HepG2 (cell line): ENCODE measurements around the gene PTPRM. TPM values are rescaled to one million over a fixed set of nuclear protein-coding genes. Genes with fewer than 3 reads are reported as not detected.

Experiments
- ATAC-seq: fragments of 200-7000 bp; cut with Tn5 transposase; 3 replicates; pipeline ENCODE4 v1.9.1; 2020; ENCODE audit warnings: mild to moderate bottlenecking, moderate library complexity
- BruUV-seq: library from RNA; stranded (reverse); fragments of 400-500 nt; replicated peaks from 2 replicates; lab custom pipeline; 2021; lab: Mats Ljungman, UMichigan
- CTCF ChIA-PET: fragments of 300-600 bp; formaldehyde crosslinking; extraction: SDS; loops from one replicate; lab custom pipeline; 2021; ENCODE audit warnings: low total read pairs, inconsistent platforms, low intra/inter-chr PET ratio; lab: Yijun Ruan, JAX
- POLR2A ChIA-PET: fragments of 350-600 bp; sonication (Branson Sonifier 250); formaldehyde crosslinking; loops from one replicate; lab custom pipeline; 2020; ENCODE audit warnings: antibody characterized with exemption, inconsistent platforms; lab: Yijun Ruan, JAX
- DNase-seq: peaks from one replicate; pipeline ENCODE4 v3.0.0-alpha.2; 2015; ENCODE audit warnings: low spot score
- FAIRE-seq: peaks from 3 replicates; lab custom pipeline; 2011; peaks lifted over from hg19 to GRCh38; lab: Jason Lieb, UNC
- H2AFZ ChIP-seq: one replicate; pipeline ENCODE4 v1.6.1; 2011; ENCODE audit warnings: low read length, inconsistent platforms
- H3K27ac ChIP-seq: fragments of 300-600 bp; 3 replicates; pipeline ENCODE4 v1.8.0; 2011; ENCODE audit warnings: mixed run types, mild to moderate bottlenecking, mixed read lengths, low read length, inconsistent platforms; ENCODE audit not compliant: insufficient read depth; ENCODE audit errors: extremely low read length
- H3K27me3 ChIP-seq, 2 experiments: fragments of 200-600 bp in 1 of 2; 2 replicates in 1 of 2; 3 replicates in 1 of 2; pipeline versions ENCODE4 v1.6.0 to v1.8.0; 2011; ENCODE audit warnings: low read length in 2 of 2, mild to moderate bottlenecking in 2 of 2, moderate library complexity in 2 of 2, inconsistent platforms in 1 of 2; ENCODE audit not compliant: insufficient read depth in 2 of 2, control insufficient read depth in 1 of 2
- H3K36me3 ChIP-seq, 2 experiments: fragments of 200-600 bp in 1 of 2; replicated peaks in 1 of 2; 2 replicates in 1 of 2; 3 replicates in 1 of 2; pipeline versions ENCODE4 v1.5.1 to v1.8.0; 2011; ENCODE audit warnings: low read length in 2 of 2, inconsistent platforms in 1 of 2; ENCODE audit not compliant: insufficient read depth in 2 of 2, control insufficient read depth in 1 of 2
- H3K4me1 ChIP-seq: 2 replicates; pipeline ENCODE4 v1.5.1; 2012; ENCODE audit warnings: low read length, inconsistent platforms; ENCODE audit not compliant: insufficient read depth
- H3K4me2 ChIP-seq: 2 replicates; pipeline ENCODE4 v1.6.0; 2011; ENCODE audit warnings: low read depth, low read length, inconsistent platforms
- H3K4me3 ChIP-seq, 3 experiments: fragments of 200-600 bp in 1 of 3; sonication (generic), shearing (Covaris generic) in 1 of 3; replicated peaks in 1 of 3; 2 replicates each; pipeline ENCODE4 v1.5.1; 2011 to 2016; ENCODE audit warnings: low read length in 3 of 3, inconsistent platforms in 2 of 3, low read depth in 2 of 3, mild to moderate bottlenecking in 2 of 3, control low read depth in 1 of 3, mixed read lengths in 1 of 3; ENCODE audit not compliant: insufficient read depth in 1 of 3
- H3K79me2 ChIP-seq: one replicate; pipeline ENCODE4 v1.6.1; 2011; ENCODE audit warnings: low read length, inconsistent platforms; ENCODE audit not compliant: insufficient read depth
- H3K9ac ChIP-seq: 2 replicates; pipeline ENCODE4 v1.6.0; 2011; ENCODE audit warnings: mild to moderate bottlenecking, low read depth, low read length, inconsistent platforms; ENCODE audit not compliant: insufficient read depth
- H3K9me3 ChIP-seq: 2 replicates; pipeline ENCODE4 v1.5.1; 2012; ENCODE audit warnings: mild to moderate bottlenecking, low read length
- H4K20me1 ChIP-seq: 2 replicates; pipeline ENCODE4 v1.6.0; 2011; ENCODE audit warnings: inconsistent platforms, mild to moderate bottlenecking, low read length, moderate library complexity; ENCODE audit not compliant: insufficient read depth
- BRD4 ChIP-seq: sonication (generic); formaldehyde crosslinking; IDR thresholded peaks from 2 replicates; pipeline ENCODE4 v1.4.0; 2020; ENCODE audit warnings: missing genetic modification reagents
- CEBPB ChIP-seq: IDR thresholded peaks from 2 replicates; pipeline ENCODE4 v1.6.1; 2011; ENCODE audit warnings: low read depth, low read length, improper control_type of control experiment, borderline replicate concordance
- CTCF ChIP-seq: sonication (generic); formaldehyde crosslinking; IDR thresholded peaks from 2 replicates; pipeline ENCODE4 v1.5.0; 2020; ENCODE audit warnings: mild to moderate bottlenecking, missing genetic modification reagents, moderate library complexity
- LRRFIP1 ChIP-seq: sonication (generic); formaldehyde crosslinking; conservative IDR thresholded peaks from 2 replicates; pipeline ENCODE4 v1.4.0; 2020; ENCODE audit warnings: missing genetic modification reagents
- ZHX1 ChIP-seq: sonication (generic); formaldehyde crosslinking; IDR thresholded peaks from 2 replicates; pipeline ENCODE4 v1.8.1; 2022; ENCODE audit warnings: low read depth, mild to moderate bottlenecking, missing genetic modification reagents
- ZNF251 ChIP-seq: sonication (generic); formaldehyde crosslinking; IDR thresholded peaks from 2 replicates; pipeline ENCODE4 v1.9.0; 2021; ENCODE audit warnings: mild to moderate bottlenecking, missing genetic modification reagents
- ZNF7 ChIP-seq: IDR thresholded peaks from 2 replicates; pipeline ENCODE4 v1.6.1; 2016; ENCODE audit warnings: missing biosample characterization, missing genetic modification reagents
- WGBS: methylation state at CpG from one replicate; pipeline ENCODE4 v1.1.6; 2017; ENCODE audit warnings: low lambda C conversion rate; 5-methylcytosine and 5-hydroxymethylcytosine counted together
- in situ Hi-C: cut with HindIII; loops from 2 replicates; pipeline ENCODE4 v1.10.0; 2017; ENCODE audit warnings: low pct_unique_long_range_greater_than_20kb; ENCODE audit not compliant: extremely low pct_ligation_motif_present
- intact Hi-C: fragments of 100-400 bp; cut with micrococcal nuclease; formaldehyde crosslinking; loops from one replicate; pipeline ENCODE4 v1.10.0; 2022; ENCODE audit not compliant: unreplicated experiment
- polyA plus RNA-seq, 8 experiments: library from polyadenylated mRNA; depleted of rRNA in 3 of 8; stranded (reverse) in 7 of 8; unstranded in 1 of 8; fragments of >200 nt; fragmentation: Illumina TruSeq in 4 of 8; extraction: Trizol in 4 of 8; gene quantifications; 2 replicates each; pipeline versions ENCODE4 v1.2.1 to v1.2.3, GENCODE V29; 2011 to 2016; ENCODE audit warnings: low read depth in 4 of 8, missing spikeins in 1 of 8, mixed read lengths in 1 of 8; ENCODE audit not compliant: insufficient read depth in 1 of 8
- total RNA-seq, 5 experiments: library from RNA; depleted of rRNA; stranded (reverse); fragments of >200 nt; fragmentation: Illumina TruSeq; extraction: Trizol; gene quantifications; 2 replicates each; pipeline ENCODE4 v1.2.3, GENCODE V29; 2016; ENCODE audit warnings: low read depth in 1 of 5

PTPRM gene
- total and polyA plus RNA-seq, 2 of the 13 experiments (the other 11 are each of a cell fraction or from before 2014, with no cell fraction given): 12.6 to 108 TPM

- CTCF ChIA-PET: no interaction called here
- TF ChIP-seq LRRFIP1 (no peak), CEBPB (peak; percentile 49; the same call in 1 of the 2 replicates)
- TF ChIP-seq, all 625 proteins: peak for 1
- in situ Hi-C loops (no loop called here), intact Hi-C loops (no loop called here)
- H3K36me3 ChIP-seq: no peaks in the 10 kb centered on the region; a peak in 1 of 5 replicates
- no peak overlapping the region for H3K4me2 ChIP-seq
- no TSS peak for BruUV-seq
- no peaks in the 10 kb centered on the region for H3K4me1 ChIP-seq
- no peaks in the 10 kb centered on the region for H3K27me3 ChIP-seq
- no peak overlapping the region for H2AFZ ChIP-seq
- no peaks in the 10 kb centered on the region for H3K79me2 ChIP-seq
- FAIRE-seq (no peak), ATAC-seq (no peak), DNase-seq (no peak)
- POLR2A ChIA-PET: no interaction called here
- no peaks in the 10 kb centered on the region for H4K20me1 ChIP-seq
- no peak overlapping the region for H3K27ac ChIP-seq
- H3K4me3 ChIP-seq: no peak overlapping the region
- H3K9ac ChIP-seq: no peak overlapping the region
- no peaks in the 10 kb centered on the region for H3K9me3 ChIP-seq
- WGBS: 86% methylated on average over 2 of the region's 2 CpGs
Measured at GRCh38 chr18:8322486-8322885, 755.4 kb downstream of the PTPRM start.

GRCh38 chr18:8324343-8325065, 757.4 kb downstream of the PTPRM start:
- no TSS peak for BruUV-seq
- CTCF ChIA-PET: no interaction called here

More at GRCh38 chr18:8324343-8325065, 757.4 kb downstream of the PTPRM start:
- WGBS: 93% methylated on average over 3 of the region's 3 CpGs
- POLR2A ChIA-PET: no interaction called here
- DNase-seq (no peak), FAIRE-seq (no peak), ATAC-seq (no peak; the same call in 2 of the 3 replicates)
- Histone ChIP-seq H3K9ac (no peak overlapping the region), H3K36me3 (no peaks in the 10 kb centered on the region; a peak in 1 of 5 replicates), H3K9me3 (no peaks in the 10 kb centered on the region), H3K4me2 (no peak overlapping the region), H3K27ac (no peak overlapping the region), H2AFZ (no peak overlapping the region), H3K79me2 (no peaks in the 10 kb centered on the region), H3K4me3 (no peak overlapping the region), H3K27me3 (no peaks in the 10 kb centered on the region), H4K20me1 (no peaks in the 10 kb centered on the region), H3K4me1 (peaks cover 11% of the 10 kb centered on the region)
- intact Hi-C loops: no loop called here
- in situ Hi-C loops: no loop called here
- TF ChIP-seq ZHX1 (CRISPR knock-in tag) (no peak), ZNF251 (no peak), ZNF7 (peak; percentile 92), BRD4 (CRISPR knock-in tag) (no peak), CTCF (CRISPR knock-in tag) (0 out of 2 replicates have a peak, but pooled peaks have one; percentile 19)
